IMR-90 (cell line): Measurements from ENCODE around the gene SLC41A1. TPM values are rescaled to one million over a fixed set of nuclear protein-coding genes. Genes with fewer than 3 reads are reported as not detected.

Experiments used
- ATAC-seq: fragments of 200-7000 bp; cut with Tn5 transposase; 2 replicates; pipeline ENCODE4 v1.9.1; 2020; ENCODE audit warnings: low read depth, mild to moderate bottlenecking, moderate library complexity
- BruUV-seq: library from RNA; stranded (reverse); fragments of 400-500 nt; replicated peaks from 2 replicates; lab custom pipeline; 2021; lab: Mats Ljungman, UMichigan
- CTCF ChIA-PET: fragments of 300-600 bp; formaldehyde crosslinking; extraction: SDS; loops from one replicate; lab custom pipeline; 2021; ENCODE audit warnings: antibody characterized with exemption; lab: Yijun Ruan, JAX
- POLR2A ChIA-PET: fragments of 300-600 bp; sonication (Branson Sonifier 250); formaldehyde crosslinking; loops from one replicate; lab custom pipeline; 2022; ENCODE audit warnings: antibody characterized with exemption; ENCODE audit not compliant: unreplicated experiment; lab: Charles Lee
- DNase-seq: peaks from one replicate; pipeline ENCODE4 v3.0.0; 2013
- H2AFZ ChIP-seq: replicated peaks from 2 replicates; pipeline ENCODE3; 2013; ENCODE audit warnings: low read length, mild to moderate bottlenecking; ENCODE audit not compliant: poor library complexity
- H2AK5ac ChIP-seq: 2 replicates; pipeline ENCODE4 v1.6.1; 2013; ENCODE audit warnings: low read depth, low read length, inconsistent platforms
- H2AK9ac ChIP-seq: replicated peaks from 2 replicates; pipeline ENCODE3; 2013; ENCODE audit warnings: mild to moderate bottlenecking, low read depth, low read length, moderate library complexity; ENCODE audit not compliant: poor library complexity
- H2BK120ac ChIP-seq: 2 replicates; pipeline ENCODE4 v1.6.1; 2013; ENCODE audit warnings: low read depth, low read length, inconsistent platforms
- H2BK15ac ChIP-seq: 3 replicates; pipeline ENCODE4 v1.6.1; 2013; ENCODE audit warnings: low read depth, low read length, inconsistent platforms
- H2BK20ac ChIP-seq: 2 replicates; pipeline ENCODE4 v1.6.1; 2013; ENCODE audit warnings: low read depth, mild to moderate bottlenecking, inconsistent platforms, low read length, moderate library complexity
- H2BK5ac ChIP-seq: 2 replicates; pipeline ENCODE4 v1.6.1; 2013; ENCODE audit warnings: mild to moderate bottlenecking, low read depth, low read length, inconsistent platforms; ENCODE audit not compliant: poor library complexity, severe bottlenecking
- H3K14ac ChIP-seq: replicated peaks from 2 replicates; pipeline ENCODE4 v1.6.1; 2013; ENCODE audit warnings: low read depth, low read length, inconsistent platforms
- H3K18ac ChIP-seq: 2 replicates; pipeline ENCODE4 v1.6.1; 2013; ENCODE audit warnings: low read depth, low read length, control low read depth
- H3K23ac ChIP-seq: 2 replicates; pipeline ENCODE4 v1.6.1; 2013; ENCODE audit warnings: low read depth, low read length, inconsistent platforms
- H3K27ac ChIP-seq: 2 replicates; pipeline ENCODE4 v1.5.1; 2013; ENCODE audit warnings: mild to moderate bottlenecking, control low read depth, low read length; ENCODE audit not compliant: insufficient read depth
- H3K27me3 ChIP-seq: 2 replicates; pipeline ENCODE4 v1.6.1; 2013; ENCODE audit warnings: low read length; ENCODE audit not compliant: control insufficient read depth, insufficient read depth
- H3K36me3 ChIP-seq: 2 replicates; pipeline ENCODE4 v1.6.1; 2013; ENCODE audit warnings: low read length, mixed read lengths; ENCODE audit not compliant: control insufficient read depth, insufficient read depth
- H3K4ac ChIP-seq: 2 replicates; pipeline ENCODE4 v1.6.1; 2013; ENCODE audit warnings: low read depth, low read length, inconsistent platforms
- H3K4me1 ChIP-seq: 2 replicates; pipeline ENCODE4 v1.6.1; 2013; ENCODE audit warnings: low read length, mixed read lengths; ENCODE audit not compliant: control insufficient read depth, insufficient read depth
- H3K4me2 ChIP-seq: 2 replicates; pipeline ENCODE4 v1.6.1; 2013; ENCODE audit warnings: low read depth, mild to moderate bottlenecking, control low read depth, low read length, moderate library complexity
- H3K4me3 ChIP-seq: 2 replicates; pipeline ENCODE4 v1.5.1; 2013; ENCODE audit warnings: low read depth, mild to moderate bottlenecking, control low read depth, low read length, moderate library complexity; ENCODE audit not compliant: insufficient read depth
- H3K56ac ChIP-seq: 2 replicates; pipeline ENCODE4 v1.6.1; 2013; ENCODE audit warnings: low read length, inconsistent platforms; ENCODE audit not compliant: insufficient read depth; ENCODE audit errors: extremely low read depth
- H3K79me1 ChIP-seq, 2 experiments: 2 replicates each; pipeline ENCODE4 v1.6.1; 2013; ENCODE audit warnings: low read length in 2 of 2, inconsistent platforms in 1 of 2, low read depth in 1 of 2
- H3K9ac ChIP-seq: 2 replicates; pipeline ENCODE4 v1.6.1; 2013; ENCODE audit warnings: low read depth, low read length, control low read depth
- H3K9me1 ChIP-seq: 2 replicates; pipeline ENCODE4 v1.6.1; 2013; ENCODE audit warnings: low read length, inconsistent platforms; ENCODE audit not compliant: insufficient read depth
- H3K9me3 ChIP-seq: 2 replicates; pipeline ENCODE4 v1.6.1; 2013; ENCODE audit warnings: low read length; ENCODE audit not compliant: control insufficient read depth, insufficient read depth
- H4K20me1 ChIP-seq: 2 replicates; pipeline ENCODE4 v1.6.1; 2013; ENCODE audit warnings: low read length, inconsistent platforms; ENCODE audit not compliant: insufficient read depth
- H4K5ac ChIP-seq: 2 replicates; pipeline ENCODE4 v1.6.1; 2013; ENCODE audit warnings: mild to moderate bottlenecking, low read depth, low read length, control low read depth
- H4K8ac ChIP-seq, 2 experiments: 2 replicates each; pipeline ENCODE4 v1.6.1; 2013; ENCODE audit warnings: low read depth in 2 of 2, low read length in 2 of 2, control low read depth in 1 of 2, inconsistent platforms in 1 of 2
- H4K91ac ChIP-seq: 2 replicates; pipeline ENCODE4 v1.6.1; 2013; ENCODE audit warnings: low read depth, low read length, inconsistent platforms; ENCODE audit not compliant: insufficient read depth
- CHD1 ChIP-seq: IDR thresholded peaks from 2 replicates; pipeline ENCODE4 v1.6.1; 2012; ENCODE audit warnings: low read depth, low read length, improper control_type of control experiment
- FOS ChIP-seq: fragments of 150-350 bp; IDR thresholded peaks from 2 replicates; pipeline ENCODE4 v1.6.1; 2016; ENCODE audit warnings: low read depth, low read length
- POLR2A ChIP-seq: IDR thresholded peaks from 2 replicates; pipeline ENCODE4 v1.6.1; 2012; ENCODE audit warnings: mild to moderate bottlenecking, low read depth, low read length
- RAD21 ChIP-seq: IDR thresholded peaks from 2 replicates; pipeline ENCODE4 v1.6.1; 2012; ENCODE audit warnings: low read length, improper control_type of control experiment
- RCOR1 ChIP-seq: IDR thresholded peaks from 2 replicates; pipeline ENCODE4 v1.6.1; 2012; ENCODE audit warnings: mild to moderate bottlenecking, low read length, improper control_type of control experiment; ENCODE audit not compliant: insufficient replicate concordance
- RFX5 ChIP-seq: IDR thresholded peaks from 2 replicates; pipeline ENCODE4 v1.8.0; 2012; ENCODE audit warnings: low read depth, mild to moderate bottlenecking, low read length, moderate library complexity
- SMC3 ChIP-seq: fragments of 150-350 bp; IDR thresholded peaks from 2 replicates; pipeline ENCODE4 v1.6.1; 2016; ENCODE audit warnings: low read depth, mild to moderate bottlenecking, antibody characterized with exemption, low read length, moderate library complexity
- USF2 ChIP-seq: fragments of 150-350 bp; IDR thresholded peaks from 2 replicates; pipeline ENCODE4 v1.6.1; 2017; ENCODE audit warnings: mild to moderate bottlenecking, antibody characterized with exemption, low read length, low read depth
- WGBS, 2 experiments: methylation state at CpG; one replicate each; pipeline versions ENCODE4 v1.1.5 to v1.1.7; 2013; ENCODE audit warnings: missing lambda C conversion rate in 2 of 2; ENCODE audit not compliant: insufficient read length in 1 of 2; ENCODE audit errors: extremely low coverage in 2 of 2; 5-methylcytosine and 5-hydroxymethylcytosine counted together
- dilution Hi-C: fragments of 300-500 bp; cut with HindIII; formaldehyde crosslinking; loops from one replicate; pipeline ENCODE4 v1.14.3; 2018; ENCODE audit warnings: low sequenced_read_pairs; ENCODE audit not compliant: unreplicated experiment
- in situ Hi-C: fragments of 300-500 bp; cut with MboI; formaldehyde crosslinking; loops from 3 replicates; pipeline ENCODE4 v1.14.3; 2019; ENCODE audit warnings: low sequenced_read_pairs, inconsistent platforms, mixed read lengths
- intact Hi-C: fragments of 100-400 bp; cut with micrococcal nuclease; formaldehyde crosslinking; loops from 2 replicates; pipeline ENCODE4 v1.10.0; 2022
- polyA plus RNA-seq, 3 experiments: library from polyadenylated mRNA; depleted of rRNA; stranded (reverse); fragments of >200 nt; gene quantifications; 2 replicates each; pipeline ENCODE4 v1.2.3, GENCODE V29; 2012; ENCODE audit warnings: low replicate concordance in 1 of 3
- total RNA-seq: library from RNA; depleted of rRNA; stranded (reverse); fragments of >200 nt; gene quantifications from 2 replicates; pipeline ENCODE4 v1.2.3, GENCODE V29; 2012

Gene SLC41A1
- total and polyA plus RNA-seq, 2 of the 4 experiments (the other 2 are of a cell fraction), result 6.3 to 26.3 TPM

GRCh38 chr1:205746757-205747412, 66.1 kb downstream of the SLC41A1 start:
- peak overlapping the region; percentile 54; the same call in 1 of the 2 replicates for H3K23ac ChIP-seq
- no peak overlapping the region for H3K56ac ChIP-seq
- peaks cover 61% of the 10 kb centered on the region for H4K20me1 ChIP-seq
- WGBS, 2 experiments, result no CpG with 5 or more reads among the region's 5 CpGs
- 0 out of 2 replicates have a peak, but pooled peaks cover 1% of the 10 kb centered on the region for H3K36me3 ChIP-seq
- no peaks in the 10 kb centered on the region for H3K9me3 ChIP-seq
- no peak overlapping the region for H2BK20ac ChIP-seq
- H3K14ac ChIP-seq, result 0 out of 2 replicates have a peak overlapping the region, but pooled peaks have one; percentile 5
- peak overlapping the region; percentile 79 for H3K4me2 ChIP-seq
- ChIA-PET POLR2A (no interaction called here), CTCF (interaction anchor here (0.5 to 1.0 kb wide), 4 partner anchors 18 to 155 kb away, joined by 3 to 4 read pairs (median 3); no protein-coding TSS in a partner anchor)
- no peak overlapping the region for H3K4ac ChIP-seq
- no peak overlapping the region for H3K27ac ChIP-seq
- H3K9ac ChIP-seq, result peak overlapping the region; percentile 9; the same call in 1 of the 2 replicates
- H2BK120ac ChIP-seq, result no peak overlapping the region
- intact Hi-C loops (no loop called here), dilution Hi-C loops (no loop called here), in situ Hi-C loops (no loop called here)
- no peaks in the 10 kb centered on the region; the same call in 1 of the 2 replicates for H3K4me1 ChIP-seq
- no peak overlapping the region for H2AFZ ChIP-seq
- H3K79me1 ChIP-seq, result peaks cover 0 to 25% of the 10 kb centered on the region in 2 experiments; a peak in 3 of 4 replicates
- H4K8ac ChIP-seq, result no peak overlapping the region
- H2AK9ac ChIP-seq, result no peak overlapping the region
- no peak overlapping the region for H4K5ac ChIP-seq
- H3K9me1 ChIP-seq, result peaks cover 6% of the 10 kb centered on the region
- TF ChIP-seq USF2 (no peak), POLR2A (no peak), RCOR1 (no peak), SMC3 (no peak), FOS (no peak), CHD1 (no peak), RAD21 (no peak), RFX5 (no peak)
- no peak overlapping the region for H3K18ac ChIP-seq
- H4K91ac ChIP-seq, result no peak overlapping the region
- H2AK5ac ChIP-seq, result no peak overlapping the region
- DNase-seq, result no peak
- no peak overlapping the region for H2BK15ac ChIP-seq
- no peaks in the 10 kb centered on the region for H3K27me3 ChIP-seq
- ATAC-seq, result no peak
- no peak overlapping the region for H3K4me3 ChIP-seq
- BruUV-seq, result no TSS peak
- H2BK5ac ChIP-seq, result peak overlapping the region; percentile 33
